ENCODE data around the gene TMC5.
A peak's percentile ranks its signal among the peaks of the same experiment; 100 is the strongest.
"Not testable (repeated sequence)": the region's sequence is repeated elsewhere in the genome, so short reads cannot be mapped to it uniquely, and the experiment has no call there.

TMC5 gene

GRCh38 chr16:19397373-19397772 is 20.3 kb upstream of the TMC5 start:
- DNase-seq; intact Hi-C loops (cut with DNase I): not testable (repeated sequence)

GRCh38 chr16:19400711-19401110 is 17.0 kb upstream of the TMC5 start:
- no peak for DNase-seq
- intact Hi-C loops (cut with DNase I): no loop called here

- DNase-seq: no peak
- intact Hi-C loops (cut with DNase I): no loop called here
These were observed 10.7 kb upstream of the TMC5 start for GRCh38 chr16:19406891-19407491.

GRCh38 chr16:19410435-19411171 is 7.1 kb upstream of the TMC5 start:
- peak in 4 of 10 donors; percentile 19 to 85 (median 78) for DNase-seq

GRCh38 chr16:19411298-19411697 is 6.4 kb upstream of the TMC5 start:
- intact Hi-C loops (cut with DNase I): no loop called here
- no peak for DNase-seq

More at GRCh38 chr16:19410435-19411171, 7.1 kb upstream of the TMC5 start:
- intact Hi-C loops (cut with DNase I): no loop called here

GRCh38 chr16:19412055-19412454 is 5.6 kb upstream of the TMC5 start:
- DNase-seq; intact Hi-C loops (cut with DNase I): not testable (repeated sequence)

- DNase-seq: no peak
- intact Hi-C loops (cut with DNase I): no loop called here
These were observed 2.2 kb upstream of the TMC5 start for GRCh38 chr16:19415461-19415860.

- no peak for DNase-seq
- intact Hi-C loops (cut with DNase I): no loop called here
These were observed 1.8 kb upstream of the TMC5 start for GRCh38 chr16:19415918-19416317.

- intact Hi-C loops (cut with DNase I): no loop called here
- DNase-seq: no peak
These were observed 517 bp downstream of the TMC5 start for GRCh38 chr16:19418200-19418599.

GRCh38 chr16:19419698-19420075 is 2.0 kb downstream of the TMC5 start:
- intact Hi-C loops (cut with DNase I): no loop called here
- DNase-seq: no peak

- DNase-seq: no peak
- intact Hi-C loops (cut with DNase I): no loop called here
These were observed 6.8 kb downstream of the TMC5 start for GRCh38 chr16:19424478-19424877.

GRCh38 chr16:19430345-19430744 is 12.7 kb downstream of the TMC5 start:
- intact Hi-C loops (cut with DNase I): no loop called here
- no peak for DNase-seq

- intact Hi-C loops (cut with DNase I): no loop called here
- no peak for DNase-seq
These were observed 14.1 kb downstream of the TMC5 start for GRCh38 chr16:19431636-19432340.

GRCh38 chr16:19432429-19432828 is 14.7 kb downstream of the TMC5 start:
- no peak for DNase-seq
- intact Hi-C loops (cut with DNase I): no loop called here

GRCh38 chr16:19434584-19434983 is 16.9 kb downstream of the TMC5 start:
- intact Hi-C loops (cut with DNase I): no loop called here
- DNase-seq: no peak

- no peak for DNase-seq
- intact Hi-C loops (cut with DNase I): no loop called here
These were observed 18.9 kb downstream of the TMC5 start for GRCh38 chr16:19436540-19436939.

- intact Hi-C loops (cut with DNase I): no loop called here
- DNase-seq: peak in 1 of 10 donors; percentile 2
These were observed 19.6 kb downstream of the TMC5 start for GRCh38 chr16:19437280-19437679.

GRCh38 chr16:19438739-19439138 is 21.1 kb downstream of the TMC5 start:
- DNase-seq: no peak
- intact Hi-C loops (cut with DNase I): no loop called here

GRCh38 chr16:19439483-19439882 is 21.8 kb downstream of the TMC5 start:
- no peak for DNase-seq
- intact Hi-C loops (cut with DNase I): no loop called here

- intact Hi-C loops (cut with DNase I): no loop called here
- DNase-seq: no peak
These were observed 26.0 kb downstream of the TMC5 start for GRCh38 chr16:19443659-19444058.

- no peak for DNase-seq
- intact Hi-C loops (cut with DNase I): no loop called here
These were observed 28.7 kb downstream of the TMC5 start for GRCh38 chr16:19446300-19446846.

Data from posterior cingulate gyrus (tissue), 11 donors.